Adrenal gland (tissue), 5 donors: ENCODE results near the gene GRIN3B.
A peak's percentile ranks its signal among the peaks of the same experiment; 100 is the strongest.

Experiments used
- CTCF ChIP-seq, 6 experiments: fragments of 450-650 bp in 4 of 6; fragments of 200-600 bp in 2 of 6; sonication (generic) in 1 of 6; IDR thresholded peaks; 1 replicate in 5 of 6; 2 replicates in 1 of 6; pipeline versions ENCODE4 v1.5.1 to v1.8.0; 2016 to 2021; ENCODE audit warnings: antibody characterized with exemption in 6 of 6, mild to moderate bottlenecking in 2 of 6, moderate library complexity in 1 of 6
- POLR2A ChIP-seq, 2 donors: fragments of 450-650 bp; IDR thresholded peaks; one replicate each; pipeline ENCODE4 v1.6.1; 2017; ENCODE audit warnings: antibody characterized with exemption in 2 of 2, mild to moderate bottlenecking in 2 of 2, moderate library complexity in 1 of 2
- donor health status: DM: no; HTN: no; CAD: no.

GRCh38 chr19:1028062-1028926, 28.1 kb downstream of the GRIN3B start:
- TF ChIP-seq POLR2A (IDR thresholded peaks at IDR 0.05) (peak in 1 of 2 donors; percentile 24), CTCF (IDR thresholded peaks at IDR 0.05) (no peak)
